ENCODE data around the gene TBC1D5.

Gene TBC1D5

DNA sequence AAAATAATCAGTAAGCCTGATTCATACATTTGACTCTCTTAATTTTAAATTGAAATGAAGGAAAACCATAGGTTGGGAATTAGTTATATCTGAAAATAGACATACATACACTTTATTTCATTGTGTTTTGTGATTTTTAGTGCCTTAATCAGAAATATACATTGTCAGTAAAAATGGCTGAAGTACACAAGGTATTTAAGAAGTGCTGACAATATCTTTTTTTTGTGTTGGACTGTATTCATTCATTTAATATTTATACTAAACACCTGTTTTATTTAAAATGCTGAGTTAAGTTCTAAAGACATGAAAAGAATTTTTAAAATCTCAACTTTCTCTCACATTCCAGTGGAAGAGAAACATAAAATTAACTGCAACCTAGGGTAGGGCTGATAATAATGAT, 444.4 kb downstream of the TBC1D5 start:
- Histone ChIP-seq H3K27me3 (ENCODE audit: insufficient read depth, low read length, poor library complexity, severe bottlenecking) (no peaks in the 10 kb centered on the region), H3K4me2 (ENCODE audit: low read depth, low read length, poor library complexity, severe bottlenecking) (no peak overlapping the region), H3K79me2 (ENCODE audit: insufficient read depth, low read length) (no peaks in the 10 kb centered on the region), H3K4me1 (ENCODE audit: insufficient read depth, low read length, poor library complexity, severe bottlenecking) (peaks cover 11% of the 10 kb centered on the region), H3K4me3 (ENCODE audit: low read length, poor library complexity, severe bottlenecking) (no peak overlapping the region), H3K9ac (ENCODE audit: low read depth, low read length, poor library complexity, severe bottlenecking) (no peak overlapping the region), H4K20me1 (ENCODE audit: insufficient read depth, low read length, poor library complexity, severe bottlenecking) (no peaks in the 10 kb centered on the region), H2AFZ (ENCODE audit: low read length) (no peak overlapping the region), H3K9me2 (replicated peaks; ENCODE audit: low read depth, low read length) (no peaks in the 10 kb centered on the region), H3K36me3 (ENCODE audit: insufficient read depth, low read length) (no peaks in the 10 kb centered on the region; the same call in 1 of the 2 replicates), H3K9me3 (ENCODE audit: insufficient read depth, low read depth, low read length) (no peaks in the 10 kb centered on the region), H3F3A (ENCODE audit: low read depth) (no peaks in the 10 kb centered on the region)
- no peak for TF ChIP-seq EZH2phosphoT487 (IDR thresholded peaks at IDR 0.05; ENCODE audit: borderline replicate concordance)
- TF ChIP-seq, protein P1, sequence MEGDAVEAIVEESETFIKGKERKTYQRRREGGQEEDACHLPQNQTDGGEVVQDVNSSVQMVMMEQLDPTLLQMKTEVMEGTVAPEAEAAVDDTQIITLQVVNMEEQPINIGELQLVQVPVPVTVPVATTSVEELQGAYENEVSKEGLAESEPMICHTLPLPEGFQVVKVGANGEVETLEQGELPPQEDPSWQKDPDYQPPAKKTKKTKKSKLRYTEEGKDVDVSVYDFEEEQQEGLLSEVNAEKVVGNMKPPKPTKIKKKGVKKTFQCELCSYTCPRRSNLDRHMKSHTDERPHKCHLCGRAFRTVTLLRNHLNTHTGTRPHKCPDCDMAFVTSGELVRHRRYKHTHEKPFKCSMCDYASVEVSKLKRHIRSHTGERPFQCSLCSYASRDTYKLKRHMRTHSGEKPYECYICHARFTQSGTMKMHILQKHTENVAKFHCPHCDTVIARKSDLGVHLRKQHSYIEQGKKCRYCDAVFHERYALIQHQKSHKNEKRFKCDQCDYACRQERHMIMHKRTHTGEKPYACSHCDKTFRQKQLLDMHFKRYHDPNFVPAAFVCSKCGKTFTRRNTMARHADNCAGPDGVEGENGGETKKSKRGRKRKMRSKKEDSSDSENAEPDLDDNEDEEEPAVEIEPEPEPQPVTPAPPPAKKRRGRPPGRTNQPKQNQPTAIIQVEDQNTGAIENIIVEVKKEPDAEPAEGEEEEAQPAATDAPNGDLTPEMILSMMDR (conservative IDR thresholded peaks at IDR 0.05; ENCODE audit: low read length): no peak

DNA sequence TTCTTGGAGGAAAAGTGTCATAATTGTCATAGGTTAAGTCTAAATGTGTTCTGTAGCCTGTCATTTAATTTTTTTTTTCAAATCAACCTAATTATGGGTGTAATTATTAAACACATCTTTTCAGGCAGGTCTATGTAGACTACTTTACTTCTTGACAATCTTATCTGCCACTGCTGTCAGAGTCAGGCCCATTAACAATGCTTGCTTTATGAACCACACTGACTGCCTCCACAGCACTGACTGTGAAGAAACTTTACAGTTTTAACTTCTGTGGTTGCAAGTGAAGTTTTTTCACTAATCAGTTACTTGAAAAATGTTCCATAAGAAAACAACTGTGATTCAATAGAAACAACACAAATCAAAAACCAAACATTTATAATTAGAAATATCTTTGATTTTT, 449.9 kb downstream of the TBC1D5 start:
- Histone ChIP-seq H3K9me2 (replicated peaks; ENCODE audit: low read depth, low read length) (no peaks in the 10 kb centered on the region), H3K4me2 (ENCODE audit: low read depth, low read length, poor library complexity, severe bottlenecking) (no peak overlapping the region), H4K20me1 (ENCODE audit: insufficient read depth, low read length, poor library complexity, severe bottlenecking) (no peaks in the 10 kb centered on the region), H3K9ac (ENCODE audit: low read depth, low read length, poor library complexity, severe bottlenecking) (no peak overlapping the region), H3K9me3 (ENCODE audit: insufficient read depth, low read depth, low read length) (no peaks in the 10 kb centered on the region), H2AFZ (ENCODE audit: low read length) (no peak overlapping the region), H3K36me3 (ENCODE audit: insufficient read depth, low read length) (peaks cover 29% of the 10 kb centered on the region; the same call in 1 of the 2 replicates), H3K27me3 (ENCODE audit: insufficient read depth, low read length, poor library complexity, severe bottlenecking) (no peaks in the 10 kb centered on the region), H3F3A (ENCODE audit: low read depth) (no peaks in the 10 kb centered on the region), H3K4me1 (ENCODE audit: insufficient read depth, low read length, poor library complexity, severe bottlenecking) (no peaks in the 10 kb centered on the region), H3K4me3 (ENCODE audit: low read length, poor library complexity, severe bottlenecking) (no peak overlapping the region), H3K79me2 (ENCODE audit: insufficient read depth, low read length) (no peaks in the 10 kb centered on the region)
- no peak for TF ChIP-seq EZH2phosphoT487 (IDR thresholded peaks at IDR 0.05; ENCODE audit: borderline replicate concordance)
- TF ChIP-seq, protein P1 (conservative IDR thresholded peaks at IDR 0.05; ENCODE audit: low read length): no peak

DNA sequence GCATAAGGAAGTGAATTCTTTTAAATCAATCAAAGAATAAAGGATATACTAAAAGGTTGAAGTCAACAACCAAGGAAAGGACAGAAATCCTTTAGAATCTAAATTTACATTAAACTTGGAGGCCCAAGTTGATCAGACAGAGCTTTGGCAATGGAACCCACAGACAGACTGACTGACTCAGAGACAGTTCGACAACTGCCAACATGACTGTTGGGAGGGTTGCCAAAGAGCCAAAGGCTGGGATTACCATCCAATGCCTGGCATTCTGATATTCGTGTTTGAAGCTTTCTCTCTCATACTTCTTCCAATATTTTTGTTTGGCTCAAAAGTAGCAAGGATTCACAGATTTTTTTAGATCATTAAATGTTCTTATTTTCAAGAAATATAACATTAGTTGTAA, 451.5 kb downstream of the TBC1D5 start:
- TF ChIP-seq, protein P1 (conservative IDR thresholded peaks at IDR 0.05; ENCODE audit: low read length): no peak
- TF ChIP-seq EZH2phosphoT487 (IDR thresholded peaks at IDR 0.05; ENCODE audit: borderline replicate concordance): no peak
- no peak overlapping the region for H3K4me3 ChIP-seq (ENCODE audit: low read length, poor library complexity, severe bottlenecking)
- no peak overlapping the region for H3K9ac ChIP-seq (ENCODE audit: low read depth, low read length, poor library complexity, severe bottlenecking)
- H3K9me2 ChIP-seq (replicated peaks; ENCODE audit: low read depth, low read length): no peaks in the 10 kb centered on the region
- no peaks in the 10 kb centered on the region for H3F3A ChIP-seq (ENCODE audit: low read depth)
- H2AFZ ChIP-seq (ENCODE audit: low read length): no peak overlapping the region
- no peaks in the 10 kb centered on the region for H3K79me2 ChIP-seq (ENCODE audit: insufficient read depth, low read length)
- H3K36me3 ChIP-seq (ENCODE audit: insufficient read depth, low read length): peaks cover 29% of the 10 kb centered on the region; the same call in 1 of the 2 replicates
- H3K27me3 ChIP-seq (ENCODE audit: insufficient read depth, low read length, poor library complexity, severe bottlenecking): no peaks in the 10 kb centered on the region
- no peaks in the 10 kb centered on the region for H3K9me3 ChIP-seq (ENCODE audit: insufficient read depth, low read depth, low read length)
- no peaks in the 10 kb centered on the region for H4K20me1 ChIP-seq (ENCODE audit: insufficient read depth, low read length, poor library complexity, severe bottlenecking)
- no peak overlapping the region for H3K4me2 ChIP-seq (ENCODE audit: low read depth, low read length, poor library complexity, severe bottlenecking)
- H3K4me1 ChIP-seq (ENCODE audit: insufficient read depth, low read length, poor library complexity, severe bottlenecking): no peaks in the 10 kb centered on the region

Measured in Loucy (cell line).